Tibial nerve (tissue), 4 donors: Measurements from ENCODE around the gene ZDBF2. TPM values are rescaled to one million over a fixed set of nuclear protein-coding genes. Genes with fewer than 3 reads are reported as not detected.

Experiments used
- DNase-seq, 2 donors: peaks; one replicate each; pipeline ENCODE4 v3.0.0-alpha.2; 2019; ENCODE audit warnings: low spot score in 2 of 2
- H3K27ac ChIP-seq, 4 donors: fragments of 200-600 bp; sonication (generic) in 3 of 4; one replicate each; pipeline ENCODE4 v1.5.1; 2017 to 2019; ENCODE audit warnings: mild to moderate bottlenecking in 1 of 4
- H3K27me3 ChIP-seq, 2 donors: fragments of 200-600 bp; sonication (generic) in 1 of 2; one replicate each; pipeline versions ENCODE4 v1.5.1 to v1.6.0; 2017 to 2019
- H3K36me3 ChIP-seq, 3 donors: fragments of 200-600 bp; sonication (generic); one replicate each; pipeline ENCODE4 v1.5.1; 2018 to 2019
- H3K4me1 ChIP-seq, 4 donors: fragments of 200-600 bp; sonication (generic) in 3 of 4; one replicate each; pipeline ENCODE4 v1.5.1; 2017 to 2019
- H3K4me3 ChIP-seq, 4 donors: fragments of 200-600 bp; sonication (generic) in 3 of 4; one replicate each; pipeline ENCODE4 v1.5.1; 2017 to 2019; ENCODE audit warnings: mild to moderate bottlenecking in 1 of 4, moderate library complexity in 1 of 4
- H3K9me3 ChIP-seq, 4 donors: fragments of 200-600 bp; sonication (generic) in 3 of 4; one replicate each; pipeline ENCODE4 v1.5.1; 2017 to 2019
- EP300 ChIP-seq, 2 donors: sonication (generic); formaldehyde crosslinking; IDR thresholded peaks; one replicate each; pipeline ENCODE4 v1.6.1; 2017; ENCODE audit warnings: antibody characterized with exemption in 2 of 2, mild to moderate bottlenecking in 1 of 2
- POLR2A ChIP-seq, 2 donors: fragments of 450-650 bp; IDR thresholded peaks; one replicate each; pipeline ENCODE4 v1.6.1; 2017; ENCODE audit warnings: antibody characterized with exemption in 2 of 2, mild to moderate bottlenecking in 2 of 2, moderate library complexity in 2 of 2
- WGBS, 2 donors: methylation state at CpG; one replicate each; pipeline ENCODE4 v1.1.5; 2018; 5-methylcytosine and 5-hydroxymethylcytosine counted together
- total RNA-seq, 4 donors: library from RNA; depleted of rRNA; stranded (reverse); fragments of >200 nt; gene quantifications; one replicate each; pipeline ENCODE4 v1.1.0, GENCODE V29; 2016
- TF ChIP-seq, protein P1 (sequence below), 5 experiments: fragments of 200-600 bp in 3 of 5; fragments of 450-650 bp in 2 of 5; sonication (generic) in 3 of 5; IDR thresholded peaks; one replicate each; pipeline ENCODE4 v1.5.1; 2016 to 2019; ENCODE audit warnings: antibody characterized with exemption in 5 of 5, mild to moderate bottlenecking in 3 of 5, moderate library complexity in 2 of 5

ZDBF2 gene
- total RNA-seq, 4 donors from 2014 or later, result 9.0 to 16.1 (median 13.0) TPM

GRCh38 chr2:206271065-206271464 lies 3.4 kb upstream of the ZDBF2 start:
- Histone ChIP-seq H3K27me3 (peaks cover 0 to 89% of the 10 kb centered on the region in 2 donors), H3K36me3 (no peaks in the 10 kb centered on the region), H3K9me3 (no peaks in the 10 kb centered on the region), H3K27ac (no peak overlapping the region), H3K4me1 (peaks cover 0 to 22% (median 0%) of the 10 kb centered on the region in 4 donors), H3K4me3 (no peak overlapping the region)
- TF ChIP-seq POLR2A (IDR thresholded peaks at IDR 0.05) (no peak), EP300 (IDR thresholded peaks at IDR 0.05) (no peak)
- TF ChIP-seq, protein P1, sequence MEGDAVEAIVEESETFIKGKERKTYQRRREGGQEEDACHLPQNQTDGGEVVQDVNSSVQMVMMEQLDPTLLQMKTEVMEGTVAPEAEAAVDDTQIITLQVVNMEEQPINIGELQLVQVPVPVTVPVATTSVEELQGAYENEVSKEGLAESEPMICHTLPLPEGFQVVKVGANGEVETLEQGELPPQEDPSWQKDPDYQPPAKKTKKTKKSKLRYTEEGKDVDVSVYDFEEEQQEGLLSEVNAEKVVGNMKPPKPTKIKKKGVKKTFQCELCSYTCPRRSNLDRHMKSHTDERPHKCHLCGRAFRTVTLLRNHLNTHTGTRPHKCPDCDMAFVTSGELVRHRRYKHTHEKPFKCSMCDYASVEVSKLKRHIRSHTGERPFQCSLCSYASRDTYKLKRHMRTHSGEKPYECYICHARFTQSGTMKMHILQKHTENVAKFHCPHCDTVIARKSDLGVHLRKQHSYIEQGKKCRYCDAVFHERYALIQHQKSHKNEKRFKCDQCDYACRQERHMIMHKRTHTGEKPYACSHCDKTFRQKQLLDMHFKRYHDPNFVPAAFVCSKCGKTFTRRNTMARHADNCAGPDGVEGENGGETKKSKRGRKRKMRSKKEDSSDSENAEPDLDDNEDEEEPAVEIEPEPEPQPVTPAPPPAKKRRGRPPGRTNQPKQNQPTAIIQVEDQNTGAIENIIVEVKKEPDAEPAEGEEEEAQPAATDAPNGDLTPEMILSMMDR (IDR thresholded peaks at IDR 0.05), result no peak
- WGBS, 2 donors, result 20% methylated on average over 1 of the region's 1 CpG
- no peak for DNase-seq

DNA sequence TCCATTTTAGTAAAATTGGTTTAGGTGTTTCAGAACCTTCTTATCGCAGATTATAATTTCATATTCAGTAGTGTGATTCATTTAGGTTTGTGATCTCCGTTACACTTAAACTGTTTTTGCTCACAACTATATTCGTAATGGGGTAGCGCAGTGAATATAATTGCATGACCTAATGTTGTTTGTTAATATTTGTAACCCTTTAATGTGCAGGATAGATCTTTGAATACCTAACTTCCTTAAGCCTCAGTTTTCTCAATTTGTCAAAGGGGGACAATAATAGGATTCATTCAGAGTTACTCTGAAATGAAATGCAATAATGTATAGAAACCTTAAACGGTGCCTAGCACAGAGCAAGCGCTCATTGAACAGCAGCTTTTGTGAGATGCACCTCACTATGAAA lies 558 bp upstream of the ZDBF2 start:
- Histone ChIP-seq H3K27ac (no peak overlapping the region), H3K9me3 (no peaks in the 10 kb centered on the region), H3K36me3 (no peaks in the 10 kb centered on the region), H3K4me1 (peaks cover 0 to 23% (median 0%) of the 10 kb centered on the region in 4 donors), H3K27me3 (peaks cover 0 to 86% of the 10 kb centered on the region in 2 donors), H3K4me3 (peak overlapping the region in 3 of 4 donors; percentile 41 to 83 (median 71))
- WGBS, 2 donors, result 16 to 18% methylated on average over 6 of the region's 6 CpGs
- TF ChIP-seq, protein P1 (IDR thresholded peaks at IDR 0.05), result no peak
- TF ChIP-seq POLR2A (IDR thresholded peaks at IDR 0.05) (no peak), EP300 (IDR thresholded peaks at IDR 0.05) (no peak)
- DNase-seq, result no peak

GRCh38 chr2:206275312-206276055 lies 1.0 kb downstream of the ZDBF2 start:
- 4% methylated on average over 21 to 23 of the region's 23 CpGs for WGBS, 2 donors

GRCh38 chr2:206276169-206276942 lies 1.9 kb downstream of the ZDBF2 start:
- peaks cover 0 to 66% of the 10 kb centered on the region in 2 donors for H3K27me3 ChIP-seq
- 36 to 37% methylated on average over 12 of the region's 12 CpGs for WGBS, 2 donors

More at GRCh38 chr2:206275312-206276055, 1.0 kb downstream of the ZDBF2 start:
- H3K9me3 ChIP-seq, result no peaks in the 10 kb centered on the region
- no peak for DNase-seq
- H3K4me1 ChIP-seq, result peaks cover 0 to 23% (median 0%) of the 10 kb centered on the region in 4 donors
- peak overlapping the region; percentile 41 to 83 (median 64) for H3K4me3 ChIP-seq
- H3K36me3 ChIP-seq, result no peaks in the 10 kb centered on the region
- H3K27ac ChIP-seq, result peak overlapping the region in 2 of 4 donors; percentile 77
- H3K27me3 ChIP-seq, result peaks cover 0 to 74% of the 10 kb centered on the region in 2 donors
- TF ChIP-seq, protein P1 (IDR thresholded peaks at IDR 0.05), result no peak
- TF ChIP-seq POLR2A (IDR thresholded peaks at IDR 0.05) (no peak), EP300 (IDR thresholded peaks at IDR 0.05) (no peak)

More at GRCh38 chr2:206276169-206276942, 1.9 kb downstream of the ZDBF2 start:
- Histone ChIP-seq H3K4me1 (peaks cover 0 to 23% (median 0%) of the 10 kb centered on the region in 4 donors), H3K9me3 (no peaks in the 10 kb centered on the region), H3K4me3 (peak overlapping the region in 2 of 4 donors; percentile 41 to 83), H3K27ac (no peak overlapping the region), H3K36me3 (no peaks in the 10 kb centered on the region)
- TF ChIP-seq POLR2A (IDR thresholded peaks at IDR 0.05) (no peak), EP300 (IDR thresholded peaks at IDR 0.05) (no peak)
- TF ChIP-seq, protein P1 (IDR thresholded peaks at IDR 0.05), result no peak
- DNase-seq, result no peak
